ENCODE measurements around the gene NUDT13.

DNA sequence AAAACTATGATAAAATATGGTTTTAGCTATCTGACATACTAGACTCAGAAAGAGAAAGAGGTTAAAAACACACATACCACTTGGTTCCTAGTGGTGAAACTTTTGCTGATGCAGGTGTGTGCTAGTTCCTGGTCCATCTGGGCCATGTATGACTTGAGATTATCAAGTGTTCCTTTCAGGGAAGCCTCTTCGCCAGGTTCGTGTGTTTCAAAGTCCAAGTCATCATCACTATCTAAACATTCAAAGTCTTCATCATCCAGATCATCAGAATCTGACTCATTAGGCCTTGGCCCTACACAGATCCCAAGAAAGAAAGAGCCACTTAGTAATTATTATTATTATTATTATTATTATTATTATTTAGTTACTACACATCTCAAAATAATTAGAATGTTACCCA, 26.4 kb downstream of the NUDT13 start:
- TF ChIP-seq, protein P1, sequence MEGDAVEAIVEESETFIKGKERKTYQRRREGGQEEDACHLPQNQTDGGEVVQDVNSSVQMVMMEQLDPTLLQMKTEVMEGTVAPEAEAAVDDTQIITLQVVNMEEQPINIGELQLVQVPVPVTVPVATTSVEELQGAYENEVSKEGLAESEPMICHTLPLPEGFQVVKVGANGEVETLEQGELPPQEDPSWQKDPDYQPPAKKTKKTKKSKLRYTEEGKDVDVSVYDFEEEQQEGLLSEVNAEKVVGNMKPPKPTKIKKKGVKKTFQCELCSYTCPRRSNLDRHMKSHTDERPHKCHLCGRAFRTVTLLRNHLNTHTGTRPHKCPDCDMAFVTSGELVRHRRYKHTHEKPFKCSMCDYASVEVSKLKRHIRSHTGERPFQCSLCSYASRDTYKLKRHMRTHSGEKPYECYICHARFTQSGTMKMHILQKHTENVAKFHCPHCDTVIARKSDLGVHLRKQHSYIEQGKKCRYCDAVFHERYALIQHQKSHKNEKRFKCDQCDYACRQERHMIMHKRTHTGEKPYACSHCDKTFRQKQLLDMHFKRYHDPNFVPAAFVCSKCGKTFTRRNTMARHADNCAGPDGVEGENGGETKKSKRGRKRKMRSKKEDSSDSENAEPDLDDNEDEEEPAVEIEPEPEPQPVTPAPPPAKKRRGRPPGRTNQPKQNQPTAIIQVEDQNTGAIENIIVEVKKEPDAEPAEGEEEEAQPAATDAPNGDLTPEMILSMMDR (IDR thresholded peaks at IDR 0.05) = no peak
- TF ChIP-seq POLR2A (IDR thresholded peaks at IDR 0.05) = no peak
- no peak for TF ChIP-seq EP300 (IDR thresholded peaks at IDR 0.05)
